Tibial artery (tissue), 4 donors: ENCODE data around the gene AFP.

Experiments used
- DNase-seq, 2 donors: peaks; one replicate each; pipeline ENCODE4 v3.0.0-alpha.2; 2019
- H3K27ac ChIP-seq, 2 donors: fragments of 200-600 bp; sonication (generic) in 1 of 2; 1 replicate in 1 of 2; 2 replicates in 1 of 2; pipeline ENCODE4 v1.5.1; 2018 to 2019; ENCODE audit warnings: mild to moderate bottlenecking in 1 of 2
- H3K27me3 ChIP-seq, 2 donors: fragments of 200-600 bp; sonication (generic) in 1 of 2; one replicate each; pipeline versions ENCODE4 v1.5.1 to v1.6.0; 2016 to 2019
- H3K36me3 ChIP-seq, 3 donors: fragments of 200-600 bp; sonication (generic) in 2 of 3; one replicate each; pipeline ENCODE4 v1.5.1; 2016 to 2019; ENCODE audit warnings: mild to moderate bottlenecking in 2 of 3
- H3K4me1 ChIP-seq, 4 donors: fragments of 200-600 bp; sonication (generic) in 2 of 4; 1 replicate in 3 of 4; 2 replicates in 1 of 4; pipeline ENCODE4 v1.5.1; 2016 to 2019
- H3K4me3 ChIP-seq, 2 donors: fragments of 200-600 bp; sonication (generic) in 1 of 2; 1 replicate in 1 of 2; 2 replicates in 1 of 2; pipeline ENCODE4 v1.5.1; 2018 to 2019; ENCODE audit warnings: mild to moderate bottlenecking in 2 of 2
- H3K9me3 ChIP-seq, 3 donors: fragments of 200-600 bp; sonication (generic) in 1 of 3; one replicate each; pipeline ENCODE4 v1.5.1; 2016 to 2019
- CTCF ChIP-seq, 2 experiments: fragments of 200-600 bp in 1 of 2; fragments of 450-650 bp in 1 of 2; IDR thresholded peaks; one replicate each; pipeline ENCODE4 v1.5.1; 2017 to 2019; ENCODE audit warnings: antibody characterized with exemption in 2 of 2, mild to moderate bottlenecking in 1 of 2, moderate library complexity in 1 of 2
- intact Hi-C: fragments of 100-400 bp; cut with DNase I; formaldehyde crosslinking; loops from one replicate; pipeline ENCODE4 v1.15.0; 2023; ENCODE audit warnings: low total_unique reads

AFP gene

GRCh38 chr4:73451404-73451803, 15.4 kb downstream of the AFP start:
- Histone ChIP-seq H3K27me3 (no peaks in the 10 kb centered on the region), H3K4me3 (no peak overlapping the region), H3K27ac (no peak overlapping the region), H3K9me3 (no peaks in the 10 kb centered on the region), H3K36me3 (no peaks in the 10 kb centered on the region), H3K4me1 (no peaks in the 10 kb centered on the region)
- intact Hi-C loops: no loop called here
- no peak for DNase-seq
- TF ChIP-seq CTCF (IDR thresholded peaks at IDR 0.05): no peak

GRCh38 chr4:73451981-73452747, 16.1 kb downstream of the AFP start:
- Histone ChIP-seq H3K36me3 (no peaks in the 10 kb centered on the region), H3K27ac (no peak overlapping the region), H3K27me3 (no peaks in the 10 kb centered on the region), H3K4me3 (no peak overlapping the region), H3K4me1 (no peaks in the 10 kb centered on the region), H3K9me3 (no peaks in the 10 kb centered on the region)
- intact Hi-C loops: no loop called here
- no peak for TF ChIP-seq CTCF (IDR thresholded peaks at IDR 0.05)
- no peak for DNase-seq

GRCh38 chr4:73452953-73453700, 17.1 kb downstream of the AFP start:
- H3K27ac ChIP-seq: no peak overlapping the region
- no peaks in the 10 kb centered on the region for H3K27me3 ChIP-seq
- DNase-seq: no peak
- intact Hi-C loops: no loop called here
- no peak for TF ChIP-seq CTCF (IDR thresholded peaks at IDR 0.05)
- no peak overlapping the region for H3K4me3 ChIP-seq
- no peaks in the 10 kb centered on the region for H3K36me3 ChIP-seq
- no peaks in the 10 kb centered on the region for H3K9me3 ChIP-seq
- no peaks in the 10 kb centered on the region for H3K4me1 ChIP-seq

GRCh38 chr4:73453701-73454005, 17.6 kb downstream of the AFP start:
- Histone ChIP-seq H3K27ac (no peak overlapping the region), H3K9me3 (no peaks in the 10 kb centered on the region), H3K36me3 (no peaks in the 10 kb centered on the region), H3K4me1 (no peaks in the 10 kb centered on the region), H3K27me3 (no peaks in the 10 kb centered on the region), H3K4me3 (no peak overlapping the region)
- DNase-seq: no peak
- TF ChIP-seq CTCF (IDR thresholded peaks at IDR 0.05): no peak
- intact Hi-C loops: no loop called here

- Histone ChIP-seq H3K4me3 (no peak overlapping the region), H3K36me3 (no peaks in the 10 kb centered on the region), H3K27me3 (no peaks in the 10 kb centered on the region), H3K9me3 (no peaks in the 10 kb centered on the region), H3K27ac (no peak overlapping the region), H3K4me1 (no peaks in the 10 kb centered on the region)
- intact Hi-C loops: no loop called here
- TF ChIP-seq CTCF (IDR thresholded peaks at IDR 0.05): no peak
- no peak for DNase-seq
These were observed 18.9 kb downstream of the AFP start for GRCh38 chr4:73454920-73455319.
